ENCODE results near the gene EXOSC2.

DNA sequence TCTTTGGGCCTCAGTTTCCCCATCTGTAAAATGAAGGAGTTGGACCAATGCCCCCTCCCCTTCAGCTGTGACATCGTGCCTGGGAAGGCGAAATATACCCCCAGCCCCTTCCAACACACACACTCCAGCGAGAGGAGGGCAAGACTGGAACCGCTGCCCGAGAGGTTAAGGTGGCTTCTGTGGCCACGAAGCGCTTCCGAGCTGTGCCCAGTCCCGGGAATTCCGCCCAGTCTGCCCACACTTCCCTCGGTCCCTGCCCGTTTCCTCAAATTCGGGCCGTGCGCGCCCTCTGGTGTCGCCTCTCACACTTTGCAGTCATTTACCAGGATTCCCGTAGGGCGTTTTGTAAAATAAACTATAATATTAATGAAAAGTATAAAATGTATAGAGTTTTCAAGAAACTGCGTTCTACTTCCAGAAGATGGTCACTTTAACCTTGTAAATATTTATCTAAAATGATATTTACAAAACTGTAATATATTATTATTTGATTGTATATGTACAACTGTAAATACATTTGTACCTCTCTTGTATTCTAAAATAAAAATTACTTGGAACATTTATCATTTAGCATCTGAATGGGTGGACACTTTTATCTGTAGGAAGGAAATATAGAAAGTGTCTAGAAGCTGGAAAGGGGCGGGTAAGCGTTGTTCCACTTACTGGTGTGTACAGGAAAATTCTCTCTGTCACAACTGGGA lies 11.0 kb upstream of the EXOSC2 start:
- TF ChIP-seq ARNT (IDR thresholded peaks at IDR 0.05) (no peak), CTBP1 (IDR thresholded peaks at IDR 0.05; ENCODE audit: borderline replicate concordance) (no peak), SP1 (IDR thresholded peaks at IDR 0.05) (no peak), SUZ12 (IDR thresholded peaks at IDR 0.05) (no peak), FOXM1 (IDR thresholded peaks at IDR 0.05; ENCODE audit: borderline replicate concordance) (no peak), TARDBP (IDR thresholded peaks at IDR 0.05) (no peak), HDGF (IDR thresholded peaks at IDR 0.05; ENCODE audit: borderline replicate concordance) (no peak), ZNF384 (IDR thresholded peaks at IDR 0.05) (no peak), BHLHE40 (IDR thresholded peaks at IDR 0.05; ENCODE audit: borderline replicate concordance) (no peak), LEF1 (IDR thresholded peaks at IDR 0.05; ENCODE audit: borderline replicate concordance) (no peak), FOXK2 (IDR thresholded peaks at IDR 0.05) (no peak), ELF4 (IDR thresholded peaks at IDR 0.05) (no peak), NFRKB (IDR thresholded peaks at IDR 0.05) (no peak)
- TF ChIP-seq, protein P1, sequence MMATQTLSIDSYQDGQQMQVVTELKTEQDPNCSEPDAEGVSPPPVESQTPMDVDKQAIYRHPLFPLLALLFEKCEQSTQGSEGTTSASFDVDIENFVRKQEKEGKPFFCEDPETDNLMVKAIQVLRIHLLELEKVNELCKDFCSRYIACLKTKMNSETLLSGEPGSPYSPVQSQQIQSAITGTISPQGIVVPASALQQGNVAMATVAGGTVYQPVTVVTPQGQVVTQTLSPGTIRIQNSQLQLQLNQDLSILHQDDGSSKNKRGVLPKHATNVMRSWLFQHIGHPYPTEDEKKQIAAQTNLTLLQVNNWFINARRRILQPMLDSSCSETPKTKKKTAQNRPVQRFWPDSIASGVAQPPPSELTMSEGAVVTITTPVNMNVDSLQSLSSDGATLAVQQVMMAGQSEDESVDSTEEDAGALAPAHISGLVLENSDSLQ (IDR thresholded peaks at IDR 0.05) = no peak

Data from HEK293T (cell line).